DOHH2 (cell line): ENCODE data around the gene COL5A2.

Source experiments
- H3F3A ChIP-seq: fragments of 200-600 bp; sonication (generic), shearing (Covaris generic); 2 replicates; pipeline ENCODE4 v1.6.0; 2016; ENCODE audit warnings: antibody characterized with exemption, mild to moderate bottlenecking; ENCODE audit not compliant: control insufficient read depth, insufficient read depth
- H3K27ac ChIP-seq: fragments of 200-600 bp; sonication (generic); 2 replicates; pipeline ENCODE4 v1.5.1; 2014; ENCODE audit warnings: low read depth, mild to moderate bottlenecking, low read length, moderate library complexity
- H3K27me3 ChIP-seq: fragments of 200-600 bp; sonication (generic); 2 replicates; pipeline ENCODE4 v1.6.1; 2014; ENCODE audit warnings: mild to moderate bottlenecking, low read length, mixed read lengths; ENCODE audit not compliant: control insufficient read depth
- H3K36me3 ChIP-seq: fragments of 200-600 bp; sonication (generic); 2 replicates; pipeline ENCODE4 v1.6.1; 2014; ENCODE audit warnings: mild to moderate bottlenecking, low read length, moderate library complexity, mixed read lengths; ENCODE audit not compliant: control insufficient read depth
- H3K4me1 ChIP-seq: fragments of 200-600 bp; sonication (generic); 2 replicates; pipeline ENCODE4 v1.6.1; 2014; ENCODE audit warnings: mild to moderate bottlenecking, low read length, mixed read lengths; ENCODE audit not compliant: control insufficient read depth
- H3K4me2 ChIP-seq: fragments of 200-600 bp; sonication (generic); 2 replicates; pipeline ENCODE4 v1.6.0; 2014; ENCODE audit warnings: mild to moderate bottlenecking, low read length, moderate library complexity
- H3K4me3 ChIP-seq: fragments of 200-600 bp; sonication (generic); 2 replicates; pipeline ENCODE4 v1.5.1; 2014; ENCODE audit warnings: mild to moderate bottlenecking, low read length, mixed read lengths
- H3K79me2 ChIP-seq: fragments of 200-600 bp; sonication (generic); 2 replicates; pipeline ENCODE4 v1.6.1; 2014; ENCODE audit warnings: mild to moderate bottlenecking, low read length, mixed read lengths; ENCODE audit not compliant: control insufficient read depth
- H3K9me2 ChIP-seq: fragments of 200-600 bp; sonication (generic); replicated peaks from 2 replicates; pipeline ENCODE4 v1.6.1; 2014; ENCODE audit warnings: mild to moderate bottlenecking, low read length, mixed read lengths; ENCODE audit not compliant: control insufficient read depth
- H3K9me3 ChIP-seq: fragments of 200-600 bp; sonication (generic); 2 replicates; pipeline ENCODE4 v1.6.1; 2014; ENCODE audit warnings: antibody characterized with exemption, low read length, mixed read lengths; ENCODE audit not compliant: control insufficient read depth, insufficient read depth
- H4K20me1 ChIP-seq: fragments of 200-600 bp; sonication (generic); 2 replicates; pipeline ENCODE4 v1.6.0; 2014; ENCODE audit warnings: low read depth, mild to moderate bottlenecking, antibody characterized with exemption, low read length, moderate library complexity; ENCODE audit not compliant: control insufficient read depth, insufficient read depth
- CTCF ChIP-seq: fragments of 200-600 bp; sonication (generic); IDR thresholded peaks from one replicate; pipeline ENCODE4 v1.5.1; 2014; ENCODE audit warnings: antibody characterized with exemption, mild to moderate bottlenecking, low read depth, low read length; ENCODE audit not compliant: poor library complexity, severe bottlenecking
- EZH2phosphoT487 ChIP-seq: fragments of 200-600 bp; sonication (generic); IDR thresholded peaks from 2 replicates; pipeline ENCODE4 v1.6.1; 2017; ENCODE audit warnings: borderline replicate concordance, mild to moderate bottlenecking, antibody characterized with exemption, low read length, moderate library complexity, mixed read lengths

COL5A2 gene

GRCh38 chr2:189151906-189152305 is 27.7 kb downstream of the COL5A2 start:
- H4K20me1 ChIP-seq = no peaks in the 10 kb centered on the region
- no peaks in the 10 kb centered on the region for H3K27me3 ChIP-seq
- no peaks in the 10 kb centered on the region for H3K4me1 ChIP-seq
- no peaks in the 10 kb centered on the region for H3K79me2 ChIP-seq
- H3K27ac ChIP-seq = no peak overlapping the region
- no peaks in the 10 kb centered on the region for H3K36me3 ChIP-seq
- no peak for TF ChIP-seq CTCF
- no peak for TF ChIP-seq EZH2phosphoT487
- no peaks in the 10 kb centered on the region for H3K9me3 ChIP-seq
- no peaks in the 10 kb centered on the region for H3F3A ChIP-seq
- H3K4me2 ChIP-seq = no peak overlapping the region
- H3K4me3 ChIP-seq = no peak overlapping the region
- H3K9me2 ChIP-seq = no peaks in the 10 kb centered on the region

DNA sequence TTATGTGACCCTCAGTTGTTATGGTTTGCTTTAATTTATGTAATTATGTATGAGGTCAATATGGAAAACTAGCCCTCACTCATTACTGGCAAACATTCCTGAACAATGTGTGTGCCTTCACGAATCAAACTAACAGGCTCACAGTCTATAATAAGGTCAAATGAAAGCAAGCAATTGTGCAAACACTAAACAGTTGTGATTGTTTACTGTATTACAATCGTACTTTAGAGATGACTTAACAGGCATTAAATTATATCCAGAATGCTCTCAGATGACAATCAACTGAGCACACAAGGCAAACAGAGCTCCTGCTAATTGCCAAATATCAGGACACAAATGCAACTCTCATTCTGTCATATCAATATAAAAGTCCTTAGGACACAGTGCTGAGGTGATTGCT is 29.5 kb downstream of the COL5A2 start:
- no peak overlapping the region for H3K4me3 ChIP-seq
- H3K79me2 ChIP-seq = no peaks in the 10 kb centered on the region
- no peak for TF ChIP-seq EZH2phosphoT487
- TF ChIP-seq CTCF = no peak
- no peaks in the 10 kb centered on the region for H3F3A ChIP-seq
- H3K9me2 ChIP-seq = no peaks in the 10 kb centered on the region
- no peaks in the 10 kb centered on the region for H3K36me3 ChIP-seq
- no peaks in the 10 kb centered on the region for H3K9me3 ChIP-seq
- H4K20me1 ChIP-seq = no peaks in the 10 kb centered on the region
- H3K4me2 ChIP-seq = no peak overlapping the region
- no peak overlapping the region for H3K27ac ChIP-seq
- no peaks in the 10 kb centered on the region for H3K4me1 ChIP-seq
- H3K27me3 ChIP-seq = no peaks in the 10 kb centered on the region

DNA sequence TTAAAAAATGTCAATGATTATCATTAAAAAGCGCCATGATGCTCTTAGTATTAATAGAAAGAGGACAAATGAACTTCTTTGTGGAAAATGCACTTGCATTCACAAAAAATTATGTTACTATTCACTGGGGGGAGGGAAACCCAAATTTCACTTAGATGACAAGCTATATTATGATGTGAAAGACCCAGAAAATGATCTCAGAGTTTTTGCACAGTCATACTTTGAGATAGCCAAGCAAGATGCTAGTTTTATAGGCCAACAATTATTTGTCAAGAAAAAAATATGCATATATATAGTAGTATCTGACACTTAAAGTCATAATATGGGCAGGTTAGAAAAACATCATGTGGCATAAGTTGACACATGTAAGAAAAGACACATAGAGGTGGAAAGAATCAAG is 31.6 kb downstream of the COL5A2 start:
- Histone ChIP-seq H3K4me2 (no peak overlapping the region), H3K27ac (no peak overlapping the region), H3K4me1 (no peaks in the 10 kb centered on the region), H3K9me3 (no peaks in the 10 kb centered on the region), H3K9me2 (no peaks in the 10 kb centered on the region), H3K4me3 (no peak overlapping the region), H3K36me3 (no peaks in the 10 kb centered on the region), H3F3A (no peaks in the 10 kb centered on the region), H4K20me1 (no peaks in the 10 kb centered on the region), H3K79me2 (no peaks in the 10 kb centered on the region), H3K27me3 (no peaks in the 10 kb centered on the region)
- TF ChIP-seq EZH2phosphoT487 = no peak
- TF ChIP-seq CTCF = no peak

DNA sequence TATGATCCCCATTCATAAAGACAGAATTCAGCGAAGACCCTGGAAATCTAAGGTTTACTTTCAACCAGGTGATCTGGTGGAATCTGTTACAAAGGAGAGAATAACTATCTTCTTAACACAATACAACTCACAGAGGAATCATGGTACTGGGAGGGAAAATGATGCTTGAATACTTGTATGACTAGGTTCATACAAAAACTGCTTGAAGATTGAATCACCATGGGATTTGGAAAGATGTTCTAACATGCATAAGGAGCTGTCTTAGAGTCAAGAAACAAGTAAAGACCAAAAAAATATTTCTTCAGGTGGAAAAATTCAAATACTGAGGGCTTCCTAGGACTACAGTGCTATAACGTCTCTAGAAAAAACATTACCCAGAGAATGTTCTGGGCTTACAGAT is 32.2 kb downstream of the COL5A2 start:
- no peaks in the 10 kb centered on the region for H4K20me1 ChIP-seq
- no peak overlapping the region for H3K4me2 ChIP-seq
- TF ChIP-seq CTCF (no peak), EZH2phosphoT487 (no peak)
- no peaks in the 10 kb centered on the region for H3K27me3 ChIP-seq
- no peaks in the 10 kb centered on the region for H3F3A ChIP-seq
- H3K27ac ChIP-seq = no peak overlapping the region
- no peaks in the 10 kb centered on the region for H3K79me2 ChIP-seq
- H3K9me3 ChIP-seq = no peaks in the 10 kb centered on the region
- no peaks in the 10 kb centered on the region for H3K36me3 ChIP-seq
- H3K4me1 ChIP-seq = no peaks in the 10 kb centered on the region
- no peaks in the 10 kb centered on the region for H3K9me2 ChIP-seq
- no peak overlapping the region for H3K4me3 ChIP-seq
